PFSK-1 (cell line): ENCODE measurements around the gene SLC39A9.

Experiments
- FOXP2 ChIP-seq: optimal IDR thresholded peaks from 2 replicates; pipeline ENCODE3; 2011; ENCODE audit warnings: borderline replicate concordance, control low read depth, inconsistent platforms; ENCODE audit not compliant: insufficient read depth; ENCODE audit errors: extremely low read length, extremely low read depth
- POLR2AphosphoS5 ChIP-seq: IDR thresholded peaks from 2 replicates; pipeline ENCODE4 v1.6.1; 2012; ENCODE audit warnings: low read depth, mild to moderate bottlenecking, control low read depth, low read length, moderate library complexity
- SIN3A ChIP-seq: IDR thresholded peaks from 2 replicates; pipeline ENCODE4 v1.6.1; 2012; ENCODE audit warnings: mild to moderate bottlenecking, low read length, moderate library complexity, borderline replicate concordance; ENCODE audit not compliant: insufficient read depth
- TAF1 ChIP-seq: IDR thresholded peaks from 2 replicates; pipeline ENCODE4 v1.6.1; 2012; ENCODE audit warnings: low read length, control low read depth, borderline replicate concordance; ENCODE audit not compliant: insufficient read depth
- TF ChIP-seq, protein P1 (sequence below), 2 experiments: IDR thresholded peaks; 2 replicates each; pipeline versions ENCODE4 v1.6.1 to v1.8.0; 2011 to 2012; ENCODE audit warnings: low read depth in 2 of 2, low read length in 2 of 2, control low read depth in 1 of 2, inconsistent platforms in 1 of 2, mild to moderate bottlenecking in 1 of 2, moderate library complexity in 1 of 2; ENCODE audit not compliant: insufficient read depth in 1 of 2

Gene SLC39A9

DNA sequence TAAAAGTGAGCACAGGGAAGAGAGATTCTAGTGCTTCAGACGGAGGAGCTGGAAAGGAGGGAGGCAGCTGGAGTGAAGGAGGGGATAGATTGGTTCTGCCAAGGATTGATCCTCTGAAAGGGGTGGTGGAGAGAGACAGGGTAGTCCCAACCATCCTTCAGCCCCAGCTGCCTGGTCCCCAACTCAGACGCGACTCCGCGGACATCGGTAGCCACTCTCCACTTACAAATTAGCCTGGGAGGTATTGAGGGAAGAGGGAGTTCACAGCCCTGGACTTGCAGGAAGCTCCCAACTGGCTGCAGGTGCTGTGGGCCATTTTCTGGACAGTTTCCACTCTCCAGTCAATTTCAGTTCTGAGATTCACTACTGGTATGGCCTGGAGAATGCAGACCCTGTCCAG lies 87.2 kb downstream of the SLC39A9 start:
- TF ChIP-seq FOXP2, result no peak
- TF ChIP-seq SIN3A, result no peak
- TF ChIP-seq TAF1, result no peak
- TF ChIP-seq POLR2AphosphoS5, result no peak
- TF ChIP-seq, protein P1, sequence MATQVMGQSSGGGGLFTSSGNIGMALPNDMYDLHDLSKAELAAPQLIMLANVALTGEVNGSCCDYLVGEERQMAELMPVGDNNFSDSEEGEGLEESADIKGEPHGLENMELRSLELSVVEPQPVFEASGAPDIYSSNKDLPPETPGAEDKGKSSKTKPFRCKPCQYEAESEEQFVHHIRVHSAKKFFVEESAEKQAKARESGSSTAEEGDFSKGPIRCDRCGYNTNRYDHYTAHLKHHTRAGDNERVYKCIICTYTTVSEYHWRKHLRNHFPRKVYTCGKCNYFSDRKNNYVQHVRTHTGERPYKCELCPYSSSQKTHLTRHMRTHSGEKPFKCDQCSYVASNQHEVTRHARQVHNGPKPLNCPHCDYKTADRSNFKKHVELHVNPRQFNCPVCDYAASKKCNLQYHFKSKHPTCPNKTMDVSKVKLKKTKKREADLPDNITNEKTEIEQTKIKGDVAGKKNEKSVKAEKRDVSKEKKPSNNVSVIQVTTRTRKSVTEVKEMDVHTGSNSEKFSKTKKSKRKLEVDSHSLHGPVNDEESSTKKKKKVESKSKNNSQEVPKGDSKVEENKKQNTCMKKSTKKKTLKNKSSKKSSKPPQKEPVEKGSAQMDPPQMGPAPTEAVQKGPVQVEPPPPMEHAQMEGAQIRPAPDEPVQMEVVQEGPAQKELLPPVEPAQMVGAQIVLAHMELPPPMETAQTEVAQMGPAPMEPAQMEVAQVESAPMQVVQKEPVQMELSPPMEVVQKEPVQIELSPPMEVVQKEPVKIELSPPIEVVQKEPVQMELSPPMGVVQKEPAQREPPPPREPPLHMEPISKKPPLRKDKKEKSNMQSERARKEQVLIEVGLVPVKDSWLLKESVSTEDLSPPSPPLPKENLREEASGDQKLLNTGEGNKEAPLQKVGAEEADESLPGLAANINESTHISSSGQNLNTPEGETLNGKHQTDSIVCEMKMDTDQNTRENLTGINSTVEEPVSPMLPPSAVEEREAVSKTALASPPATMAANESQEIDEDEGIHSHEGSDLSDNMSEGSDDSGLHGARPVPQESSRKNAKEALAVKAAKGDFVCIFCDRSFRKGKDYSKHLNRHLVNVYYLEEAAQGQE (IDR thresholded peaks at IDR 0.05; ENCODE audit: insufficient read depth in 1 of 2, low read depth in 2 of 2, low read length in 2 of 2), result no peak

DNA sequence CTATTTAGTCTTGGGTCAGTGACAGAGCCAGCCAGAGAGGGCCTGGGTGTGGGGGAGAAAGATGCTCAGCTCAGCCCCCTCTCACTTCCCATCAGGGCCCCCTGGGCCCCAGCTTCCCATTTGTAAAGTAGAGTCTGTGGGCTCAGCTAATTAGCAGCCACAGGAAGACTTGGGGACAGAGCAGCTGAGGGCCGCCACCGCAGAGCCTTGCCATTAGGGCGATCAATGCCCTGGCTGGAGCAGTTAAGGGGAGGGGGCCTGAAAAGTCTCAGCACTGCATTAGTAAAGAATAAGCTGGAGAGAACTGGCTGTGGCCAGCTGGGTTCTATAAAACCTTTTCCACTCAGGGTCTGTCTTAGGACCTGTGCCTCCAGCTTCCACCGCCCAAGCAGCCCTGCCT lies 88.7 kb downstream of the SLC39A9 start:
- no peak for TF ChIP-seq TAF1
- no peak for TF ChIP-seq SIN3A
- TF ChIP-seq, protein P1 (IDR thresholded peaks at IDR 0.05; ENCODE audit: insufficient read depth in 1 of 2, low read depth in 2 of 2, low read length in 2 of 2), result no peak
- TF ChIP-seq FOXP2, result no peak
- TF ChIP-seq POLR2AphosphoS5, result no peak

DNA sequence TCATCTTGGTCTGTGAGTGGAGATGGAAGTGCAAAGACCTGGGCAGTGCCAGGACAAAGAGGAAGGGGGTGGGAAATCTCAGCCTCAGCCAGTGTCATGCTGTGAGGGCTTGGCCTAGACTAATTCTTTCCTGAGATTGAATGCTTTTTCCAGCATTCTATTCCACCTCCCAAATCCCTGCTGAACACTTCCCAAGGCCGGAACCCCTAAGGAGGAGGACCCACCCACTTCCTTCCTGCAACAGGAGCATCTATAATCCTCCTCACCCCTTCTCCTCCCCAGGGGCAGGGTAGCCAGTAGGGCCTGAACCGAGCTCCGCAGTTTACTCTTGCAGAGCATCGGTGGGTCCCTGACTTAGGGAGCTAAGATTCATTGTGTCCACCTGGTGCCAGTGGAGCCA lies 89.3 kb downstream of the SLC39A9 start:
- TF ChIP-seq TAF1 (no peak), SIN3A (no peak), FOXP2 (no peak), POLR2AphosphoS5 (no peak)
- TF ChIP-seq, protein P1 (IDR thresholded peaks at IDR 0.05; ENCODE audit: insufficient read depth in 1 of 2, low read depth in 2 of 2, low read length in 2 of 2), result no peak

DNA sequence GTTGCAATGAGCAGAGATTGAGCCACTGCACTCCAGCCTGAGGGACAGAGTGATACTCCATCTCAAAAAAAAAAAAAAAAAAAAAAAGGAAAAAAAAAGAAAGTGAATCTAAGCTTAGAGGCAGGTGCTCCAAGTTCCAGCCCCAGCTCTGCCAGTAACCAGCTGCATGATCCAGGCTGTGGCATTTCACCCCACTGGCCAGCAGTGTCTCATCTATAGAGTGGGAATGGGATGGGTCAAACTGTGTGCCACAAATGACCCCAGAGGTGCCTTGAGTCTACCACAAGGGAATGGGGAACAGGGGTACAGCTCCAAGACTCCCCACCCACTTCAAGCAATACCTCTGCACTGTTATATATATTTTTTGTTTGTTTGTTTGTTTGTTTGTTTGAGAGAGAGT lies 91.0 kb downstream of the SLC39A9 start:
- TF ChIP-seq POLR2AphosphoS5 (no peak), TAF1 (no peak), FOXP2 (no peak), SIN3A (no peak)
- TF ChIP-seq, protein P1 (IDR thresholded peaks at IDR 0.05; ENCODE audit: insufficient read depth in 1 of 2, low read depth in 2 of 2, low read length in 2 of 2), result no peak

DNA sequence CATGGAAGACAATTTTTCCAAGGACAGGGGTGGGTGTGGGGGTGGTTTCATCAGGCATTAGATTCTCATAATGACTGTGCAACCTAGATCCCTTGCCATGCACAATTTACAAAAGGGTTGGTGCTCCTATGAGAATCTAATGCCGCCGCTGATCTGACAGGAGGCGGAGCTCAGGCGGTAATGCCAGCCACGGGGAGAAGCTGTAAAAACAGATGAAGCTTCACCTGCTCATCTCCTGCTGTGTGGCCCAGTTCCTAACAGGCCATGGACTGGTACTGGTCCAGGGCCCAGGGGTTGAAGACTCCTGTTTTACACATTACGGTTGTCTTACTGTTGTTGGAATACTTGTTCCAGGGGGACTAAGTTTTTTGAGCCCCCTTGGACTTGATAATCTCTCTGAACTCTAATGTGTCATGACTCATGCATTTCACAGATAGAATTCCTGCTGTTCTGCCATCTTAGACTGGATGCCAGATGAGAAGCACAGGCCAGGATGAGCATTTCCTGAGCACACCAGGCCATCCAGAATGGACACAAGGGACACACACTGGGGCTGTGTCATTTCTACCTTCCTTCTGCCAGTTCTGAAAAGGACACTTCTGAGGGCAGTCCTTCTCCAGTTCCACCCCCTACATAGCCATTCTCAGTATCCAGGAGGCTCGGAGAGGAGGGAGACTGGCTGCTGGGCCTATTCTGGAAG lies 91.9 kb downstream of the SLC39A9 start:
- TF ChIP-seq TAF1 (no peak), POLR2AphosphoS5 (no peak), FOXP2 (no peak), SIN3A (no peak)
- TF ChIP-seq, protein P1 (IDR thresholded peaks at IDR 0.05; ENCODE audit: insufficient read depth in 1 of 2, low read depth in 2 of 2, low read length in 2 of 2), result no peak
